Common myeloid progenitor, CD34-positive (primary cell): ENCODE data around the gene MELK.

Experiments
- CTCF ChIA-PET: fragments of 350-600 bp; sonication (Branson Sonifier 250); formaldehyde crosslinking; loops from one replicate; lab custom pipeline; 2021; ENCODE audit warnings: antibody characterized with exemption; lab: Charles Lee
- POLR2A ChIA-PET: fragments of 350-600 bp; sonication (Branson Sonifier 250); formaldehyde crosslinking; loops from one replicate; lab custom pipeline; 2021; ENCODE audit warnings: antibody characterized with exemption; lab: Charles Lee
- DNase-seq, 3 donors: peaks; one replicate each; pipeline versions ENCODE4 v3.0.0 to v3.0.0-alpha.2; 2013
- H3K27ac ChIP-seq, 2 experiments: 1 replicate in 1 of 2; 2 replicates in 1 of 2; pipeline ENCODE4 v1.7.0; 2013; ENCODE audit warnings: inconsistent platforms in 2 of 2, low read length in 2 of 2, mild to moderate bottlenecking in 2 of 2, low read depth in 1 of 2, moderate library complexity in 1 of 2; ENCODE audit not compliant: severe bottlenecking in 2 of 2, insufficient read depth in 1 of 2, poor library complexity in 1 of 2
- H3K27me3 ChIP-seq, 5 experiments: replicated peaks in 2 of 5; 1 replicate in 3 of 5; 2 replicates in 2 of 5; pipeline versions ENCODE4 v1.6.1 to v1.7.0; 2013; ENCODE audit warnings: low read length in 4 of 5, mild to moderate bottlenecking in 2 of 5, moderate library complexity in 2 of 5, inconsistent platforms in 1 of 5; ENCODE audit not compliant: insufficient read depth in 5 of 5, control insufficient read depth in 4 of 5
- H3K36me3 ChIP-seq, 4 experiments: 1 replicate in 2 of 4; 2 replicates in 2 of 4; pipeline versions ENCODE4 v1.6.1 to v1.7.0; 2013; ENCODE audit warnings: low read length in 3 of 4, control low read depth in 1 of 4, mild to moderate bottlenecking in 1 of 4; ENCODE audit not compliant: control insufficient read depth in 4 of 4, insufficient read depth in 4 of 4
- H3K4me1 ChIP-seq, 4 experiments: 1 replicate in 3 of 4; 2 replicates in 1 of 4; pipeline versions ENCODE4 v1.6.1 to v1.7.1; 2013; ENCODE audit warnings: low read length in 3 of 4, mild to moderate bottlenecking in 3 of 4, control low read depth in 1 of 4, inconsistent platforms in 1 of 4, moderate library complexity in 1 of 4; ENCODE audit not compliant: control insufficient read depth in 4 of 4, insufficient read depth in 4 of 4; ENCODE audit errors: control extremely low read depth in 1 of 4
- H3K4me3 ChIP-seq, 7 experiments: 1 replicate in 4 of 7; 2 replicates in 3 of 7; pipeline versions ENCODE4 v1.5.1 to v1.7.0; 2013; ENCODE audit warnings: mild to moderate bottlenecking in 7 of 7, low read length in 6 of 7, moderate library complexity in 6 of 7, inconsistent platforms in 2 of 7, low read depth in 2 of 7, control low read depth in 1 of 7; ENCODE audit not compliant: insufficient read depth in 4 of 7, control insufficient read depth in 1 of 7; ENCODE audit errors: extremely low read depth in 1 of 7
- H3K9me3 ChIP-seq, 5 experiments: 1 replicate in 4 of 5; 2 replicates in 1 of 5; pipeline versions ENCODE4 v1.6.1 to v1.7.1; 2013; ENCODE audit warnings: low read length in 4 of 5, mild to moderate bottlenecking in 2 of 5, inconsistent platforms in 1 of 5, low read depth in 1 of 5, moderate library complexity in 1 of 5; ENCODE audit not compliant: control insufficient read depth in 4 of 5, insufficient read depth in 2 of 5; ENCODE audit errors: control extremely low read depth in 1 of 5
- WGBS: methylation state at CpG from one replicate; pipeline ENCODE4 v1.1.5; 2013; ENCODE audit not compliant: insufficient coverage; 5-methylcytosine and 5-hydroxymethylcytosine counted together

MELK gene

DNA sequence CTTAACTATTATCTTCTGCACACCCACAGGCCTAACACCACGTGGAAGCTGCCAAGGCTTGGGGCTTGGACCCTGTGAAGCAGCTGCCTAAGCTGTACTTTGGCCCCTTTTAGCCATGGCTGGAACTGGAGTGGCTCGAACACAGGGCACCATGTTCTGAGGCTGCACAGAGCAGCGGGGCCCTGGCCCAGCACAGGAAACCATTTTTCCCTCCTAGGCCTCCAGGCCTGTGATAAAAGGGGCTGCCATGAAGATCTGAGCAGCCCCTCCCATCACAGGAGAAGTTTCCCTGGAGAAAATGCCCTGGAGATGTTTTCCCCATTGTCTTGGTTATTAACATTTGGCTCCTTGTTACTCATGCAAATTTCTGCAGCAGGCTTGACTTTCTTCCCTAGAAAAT is 126.3 kb downstream of the MELK start:
- Histone ChIP-seq H3K27ac (no peak overlapping the region), H3K27me3 (no peaks in the 10 kb centered on the region), H3K36me3 (no peaks in the 10 kb centered on the region), H3K4me1 (no peaks in the 10 kb centered on the region), H3K9me3 (peaks cover 0 to 17% (median 8%) of the 10 kb centered on the region in 5 experiments), H3K4me3 (no peak overlapping the region)
- POLR2A ChIA-PET, result no interaction called here
- CTCF ChIA-PET, result no interaction called here
- no peak for DNase-seq
- 100% methylated on average over 2 of the region's 3 CpGs for WGBS

DNA sequence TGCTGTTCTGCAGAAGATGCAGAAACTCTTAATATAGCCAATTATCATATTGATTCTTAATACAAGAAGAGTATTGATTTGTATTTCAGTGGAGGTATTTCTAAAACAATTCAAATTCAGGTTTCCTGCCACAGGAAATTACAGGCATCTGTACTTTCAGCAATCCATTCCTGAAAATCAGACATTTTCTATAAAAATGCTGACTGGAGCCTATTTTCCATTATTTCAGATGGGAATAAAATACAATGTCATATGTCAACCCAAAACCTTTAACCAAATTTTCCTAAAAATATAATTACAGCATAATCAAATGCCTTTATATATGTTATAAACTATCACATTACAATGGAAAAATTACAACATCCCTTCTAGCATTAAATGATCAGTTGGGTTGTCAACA is 131.5 kb downstream of the MELK start:
- ChIA-PET POLR2A (no interaction called here), CTCF (no interaction called here)
- Histone ChIP-seq H3K27me3 (no peaks in the 10 kb centered on the region), H3K27ac (no peak overlapping the region), H3K4me1 (no peaks in the 10 kb centered on the region), H3K36me3 (no peaks in the 10 kb centered on the region), H3K9me3 (peaks cover 0 to 7% (median 3%) of the 10 kb centered on the region in 5 experiments), H3K4me3 (no peak overlapping the region)
- no peak for DNase-seq

DNA sequence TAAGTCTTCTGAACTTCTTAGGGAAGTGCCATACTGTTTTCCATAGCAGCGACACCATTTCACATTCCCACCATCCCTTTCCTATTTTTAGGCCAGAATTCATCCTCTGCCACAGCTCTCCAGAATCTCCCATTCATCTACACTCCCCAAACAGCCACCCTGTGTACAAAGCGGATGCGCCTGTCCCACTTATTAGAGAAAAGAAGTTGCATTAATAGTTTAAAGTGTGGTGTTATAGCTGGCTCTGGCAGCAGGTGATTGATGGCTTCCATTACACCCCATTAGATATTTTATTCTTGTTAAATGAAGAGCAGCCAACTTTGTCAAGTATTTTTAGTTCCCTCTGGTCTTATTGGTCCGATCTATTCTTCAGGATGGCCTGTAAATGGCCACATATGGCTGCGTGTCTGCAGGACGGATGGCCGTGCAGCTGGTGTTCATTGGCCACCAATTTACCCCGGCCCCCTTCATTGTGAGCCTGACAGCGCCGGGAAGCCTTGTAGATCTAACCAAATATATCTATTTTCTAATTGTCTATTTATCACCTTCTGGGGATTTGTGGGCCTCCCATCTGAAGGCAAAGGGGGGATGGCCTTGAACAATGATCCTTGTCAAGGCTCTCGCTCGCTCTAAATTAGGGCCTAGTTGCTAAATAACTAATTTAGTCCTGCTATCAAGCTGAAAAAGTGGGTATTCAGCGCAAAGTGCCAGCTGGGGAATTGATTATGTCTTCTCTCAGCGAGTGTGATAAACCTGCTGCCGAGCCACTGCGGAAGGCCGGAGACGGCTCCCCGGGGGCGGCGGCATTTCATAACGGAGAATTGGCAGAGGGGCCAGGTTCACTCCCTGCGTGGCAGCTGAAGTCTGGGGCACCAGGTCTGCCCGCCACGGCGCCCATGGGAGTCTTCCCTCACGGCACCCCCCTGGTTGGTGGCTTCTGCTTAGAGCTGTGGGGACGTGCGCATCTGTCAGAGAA is 141.1 kb downstream of the MELK start:
- Histone ChIP-seq H3K36me3 (no peaks in the 10 kb centered on the region), H3K27ac (no peak overlapping the region)
- WGBS, result 95% methylated on average over 19 of the region's 29 CpGs

DNA sequence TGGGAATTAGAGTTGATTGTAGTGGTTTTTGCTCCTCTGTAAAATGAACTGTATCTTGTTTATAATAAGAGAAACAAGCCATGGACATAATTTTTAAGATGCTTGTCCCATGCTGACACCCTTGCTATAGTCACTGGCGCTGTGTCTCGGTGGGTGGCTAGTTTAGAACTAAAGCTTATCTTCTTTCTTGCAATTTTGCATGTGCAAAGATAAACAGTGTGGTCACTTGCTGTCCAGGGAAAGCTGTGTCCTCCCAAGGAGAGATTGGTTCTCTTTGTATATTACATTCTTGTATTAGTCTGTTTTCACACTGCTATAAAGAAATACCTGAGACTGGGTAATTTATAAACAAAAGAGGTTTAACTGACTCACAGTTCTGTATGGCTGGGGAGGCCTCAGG is 143.8 kb downstream of the MELK start:
- Histone ChIP-seq H3K27me3 (no peaks in the 10 kb centered on the region), H3K27ac (no peak overlapping the region), H3K4me1 (no peaks in the 10 kb centered on the region), H3K9me3 (no peaks in the 10 kb centered on the region), H3K36me3 (no peaks in the 10 kb centered on the region), H3K4me3 (no peak overlapping the region)
- 100% methylated on average over 2 of the region's 2 CpGs for WGBS
- ChIA-PET POLR2A (no interaction called here), CTCF (no interaction called here)
- no peak for DNase-seq

More for the DNA sequence above, 141.1 kb downstream of the MELK start:
- Histone ChIP-seq H3K27me3 (no peaks in the 10 kb centered on the region), H3K9me3 (no peaks in the 10 kb centered on the region), H3K4me3 (no peak overlapping the region), H3K4me1 (no peaks in the 10 kb centered on the region)
- no peak for DNase-seq
- ChIA-PET POLR2A (interaction anchor here (0.6 kb wide), 1 partner anchor 8 kb away, joined by 4 read pairs; no protein-coding TSS in a partner anchor), CTCF (no interaction called here)

DNA sequence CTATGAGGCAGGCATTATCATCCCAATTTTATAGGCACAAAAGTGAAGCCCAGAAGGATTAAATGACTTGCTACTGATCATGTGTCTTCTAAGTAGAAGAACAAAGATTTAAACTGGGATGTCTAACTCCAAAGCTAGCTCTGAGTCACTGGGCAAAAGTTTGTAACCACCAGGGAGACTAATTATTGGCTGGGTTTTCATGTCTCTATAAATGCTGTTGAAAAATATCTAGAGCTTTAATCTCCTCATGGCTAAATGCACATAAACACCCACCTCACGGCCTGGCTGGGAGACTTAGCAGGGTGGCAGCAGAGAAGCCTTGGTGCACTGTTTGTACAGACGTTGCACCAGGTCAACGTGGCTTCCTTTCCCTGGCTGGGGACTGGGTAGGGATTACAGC is 144.6 kb downstream of the MELK start:
- Histone ChIP-seq H3K36me3 (no peaks in the 10 kb centered on the region), H3K4me1 (no peaks in the 10 kb centered on the region), H3K27ac (no peak overlapping the region), H3K4me3 (no peak overlapping the region), H3K9me3 (no peaks in the 10 kb centered on the region), H3K27me3 (no peaks in the 10 kb centered on the region)
- ChIA-PET CTCF (interaction anchor here (1.2 kb wide), 1 partner anchor 13 kb away, joined by 3 read pairs; no protein-coding TSS in a partner anchor), POLR2A (no interaction called here)
- WGBS, result 86% methylated on average over 1 of the region's 3 CpGs
- DNase-seq, result no peak

DNA sequence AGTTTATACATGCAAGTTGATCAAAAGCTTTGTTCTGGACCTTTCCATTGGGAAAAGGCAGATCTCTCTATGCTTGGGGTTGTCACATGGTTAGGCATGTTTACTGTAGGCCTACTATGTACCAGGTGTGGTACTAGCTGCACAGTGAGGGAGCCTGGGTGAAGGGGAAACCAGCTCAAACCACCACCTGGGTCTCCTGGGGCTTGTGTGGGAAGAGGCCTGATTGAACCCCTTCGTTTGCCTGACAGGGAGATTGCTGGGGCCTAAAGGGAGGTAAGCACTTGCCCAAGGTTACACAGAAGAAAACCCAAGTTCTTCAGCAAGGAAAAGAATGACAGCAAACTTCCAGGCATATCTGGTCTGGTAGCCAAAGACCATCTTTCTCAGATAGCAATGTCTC is 145.9 kb downstream of the MELK start:
- no peak for DNase-seq
- peaks cover 0 to 2% (median 0%) of the 10 kb centered on the region in 5 experiments for H3K27me3 ChIP-seq
- no peak overlapping the region for H3K4me3 ChIP-seq
- no peak overlapping the region for H3K27ac ChIP-seq
- H3K9me3 ChIP-seq, result no peaks in the 10 kb centered on the region
- 0% methylated on average over 1 of the region's 1 CpG for WGBS
- no peaks in the 10 kb centered on the region for H3K36me3 ChIP-seq
- CTCF ChIA-PET, result interaction anchor here (1.2 kb wide), 1 partner anchor 11 kb away, joined by 3 read pairs; no protein-coding TSS in a partner anchor
- no peaks in the 10 kb centered on the region for H3K4me1 ChIP-seq
- POLR2A ChIA-PET, result no interaction called here

DNA sequence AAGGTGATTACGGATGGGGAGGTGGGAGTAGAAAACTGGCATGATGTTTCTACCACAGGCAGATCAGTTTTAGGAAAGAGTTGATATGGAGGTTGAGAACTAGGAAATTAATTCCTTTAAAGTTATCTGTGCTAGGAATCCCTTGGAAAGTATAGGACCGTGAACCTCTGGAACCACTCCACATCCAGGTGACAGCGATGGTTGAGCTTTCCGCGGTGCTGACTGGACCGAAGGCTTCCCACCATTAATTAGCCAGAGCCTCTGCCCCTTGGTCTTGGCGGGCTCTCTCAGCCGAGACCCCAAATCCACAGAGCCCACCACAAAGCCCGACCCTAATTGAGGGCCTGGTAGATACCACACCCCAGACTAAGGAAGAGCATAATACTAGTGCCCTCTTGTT is 147.3 kb downstream of the MELK start:
- Histone ChIP-seq H3K27me3 (peaks cover 0 to 4% (median 0%) of the 10 kb centered on the region in 5 experiments), H3K36me3 (no peaks in the 10 kb centered on the region), H3K9me3 (no peaks in the 10 kb centered on the region), H3K4me1 (no peaks in the 10 kb centered on the region), H3K4me3 (no peak overlapping the region), H3K27ac (no peak overlapping the region)
- CTCF ChIA-PET, result no interaction called here
- POLR2A ChIA-PET, result no interaction called here
- WGBS, result 95% methylated on average over 8 of the region's 9 CpGs
- DNase-seq, result no peak
